Measurements from ENCODE around the gene DHRS12.
A peak's percentile ranks its signal among the peaks of the same experiment; 100 is the strongest.
"Not testable (repeated sequence)": the region's sequence is repeated elsewhere in the genome, so short reads cannot be mapped to it uniquely, and the experiment has no call there.

The DHRS12 gene

DNA sequence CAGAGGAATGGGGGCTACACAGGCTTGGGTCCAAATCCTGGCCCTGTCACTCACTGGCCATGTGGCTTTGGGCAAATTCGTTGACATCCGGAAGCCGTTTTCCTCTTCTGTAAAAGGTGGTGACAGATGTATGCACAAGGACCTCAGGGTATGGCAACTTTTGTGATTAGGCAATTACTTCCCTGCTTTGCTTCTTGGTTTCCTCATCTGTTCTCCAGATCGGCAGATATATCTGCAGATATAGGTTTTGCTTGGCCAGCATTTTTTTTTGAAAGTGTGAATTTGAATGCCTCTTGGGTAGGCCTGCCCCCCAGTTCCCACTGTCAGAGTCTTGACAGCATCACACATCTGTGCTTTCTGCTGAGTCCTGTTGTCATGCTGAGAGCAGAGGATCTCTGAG, 23.3 kb upstream of the DHRS12 start:
- DNase-seq: peak; percentile 71

DNA sequence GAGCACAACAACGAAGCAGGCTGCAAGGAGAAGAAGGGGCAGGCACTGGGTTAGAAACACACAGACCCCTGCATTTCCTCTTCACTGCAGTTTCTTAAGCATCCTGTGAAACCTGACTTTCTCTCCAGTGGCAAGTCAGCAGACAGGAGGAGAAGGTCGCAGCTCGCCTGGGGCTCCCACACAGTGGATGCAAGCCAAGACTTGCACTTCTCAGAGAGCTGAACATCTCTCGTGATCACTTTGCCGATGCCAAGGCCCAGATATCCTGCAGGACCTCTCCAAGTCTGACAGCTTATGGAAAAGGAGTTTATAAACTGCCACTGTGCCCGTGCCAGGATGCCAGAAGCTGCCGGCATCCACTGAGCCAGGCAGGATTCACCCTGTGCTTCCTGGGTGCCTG, 22.6 kb upstream of the DHRS12 start:
- DNase-seq: no peak

DNA sequence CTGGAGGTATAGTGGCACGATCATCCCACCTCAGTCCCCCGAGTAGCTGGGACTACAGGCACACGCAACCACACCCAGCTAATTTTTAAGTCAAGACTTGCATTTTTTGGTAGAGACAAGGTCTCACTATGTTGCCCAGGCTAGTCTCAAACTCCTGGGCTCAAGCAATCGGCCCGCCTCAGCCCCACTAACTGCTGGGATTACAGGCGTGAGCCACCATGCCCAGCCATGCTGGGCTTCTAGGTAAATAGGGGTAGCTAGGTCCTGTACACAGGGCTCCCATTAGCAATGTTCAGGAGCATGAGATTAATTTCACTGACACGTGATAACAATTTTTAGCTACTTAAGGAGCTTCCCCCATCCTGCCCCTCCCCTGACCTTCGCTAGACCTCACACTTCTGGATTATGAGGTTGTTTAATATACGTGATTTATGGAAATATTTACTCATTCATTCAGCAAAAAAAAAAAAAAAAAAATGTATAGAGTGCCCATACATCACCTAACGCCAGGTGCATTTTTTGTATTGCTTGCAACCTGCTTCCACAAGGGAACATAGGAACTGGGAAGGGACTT, 21.8 kb upstream of the DHRS12 start:
- no peak for DNase-seq

DNA sequence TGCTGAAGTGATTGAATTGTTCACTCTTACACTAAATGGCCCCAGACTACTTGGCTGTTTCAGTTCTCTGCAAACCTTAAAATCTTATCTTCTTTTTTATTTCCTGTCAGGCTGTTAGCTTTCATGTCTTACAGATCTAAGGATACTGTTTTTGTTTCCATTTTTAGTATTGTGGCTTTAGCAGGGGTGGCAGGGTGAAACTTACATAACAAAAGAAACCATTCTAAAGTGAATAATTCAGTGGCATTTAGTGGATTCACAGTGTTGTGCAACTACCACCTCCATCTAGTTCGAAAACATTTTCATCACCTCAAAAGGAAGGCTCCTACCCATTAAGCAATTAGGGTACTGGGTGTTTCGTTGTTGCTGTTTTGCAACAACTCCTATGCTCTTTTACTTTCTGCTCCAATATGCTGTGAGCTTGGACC, 21.2 kb upstream of the DHRS12 start:
- DNase-seq: peak; percentile 86

DNA sequence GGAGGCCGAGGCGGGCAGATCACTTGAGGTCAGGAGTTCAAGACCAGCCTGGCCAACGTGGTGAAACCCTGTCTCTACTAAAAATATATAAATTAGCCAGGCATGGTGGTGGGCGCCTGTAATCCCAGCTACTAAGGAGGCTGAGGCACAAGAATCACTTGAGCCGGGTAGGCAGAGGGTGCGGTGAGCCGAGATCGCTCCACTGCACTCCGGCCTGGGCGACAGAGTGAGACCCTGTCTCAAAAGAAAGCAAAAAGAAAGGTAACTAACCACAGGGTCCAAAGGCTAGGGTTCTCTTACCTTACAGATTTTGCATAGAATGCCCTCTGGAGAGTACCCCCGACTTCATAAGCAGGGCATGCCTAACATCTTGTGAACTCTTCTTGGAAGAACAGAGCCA, 20.7 kb upstream of the DHRS12 start:
- DNase-seq: not testable (repeated sequence)

DNA sequence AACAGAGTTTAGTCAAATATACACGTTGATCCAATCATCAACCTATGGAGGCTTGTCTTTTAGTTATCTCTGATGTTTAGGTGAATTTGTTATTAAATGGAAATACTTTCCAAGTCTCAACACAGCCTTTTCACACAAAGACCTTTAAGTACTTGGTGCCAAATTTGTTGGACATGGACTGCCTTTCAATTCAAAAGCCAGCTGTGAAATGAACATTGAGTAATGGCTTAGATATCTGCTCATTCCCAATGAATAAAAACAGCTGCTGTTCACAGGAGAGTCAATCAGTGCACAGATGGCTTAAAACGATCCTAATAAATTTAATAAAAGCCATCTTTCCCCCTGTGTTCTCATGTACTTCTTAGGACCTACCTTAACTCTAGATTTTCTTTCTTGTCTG, 19.9 kb upstream of the DHRS12 start:
- no peak for DNase-seq

DNA sequence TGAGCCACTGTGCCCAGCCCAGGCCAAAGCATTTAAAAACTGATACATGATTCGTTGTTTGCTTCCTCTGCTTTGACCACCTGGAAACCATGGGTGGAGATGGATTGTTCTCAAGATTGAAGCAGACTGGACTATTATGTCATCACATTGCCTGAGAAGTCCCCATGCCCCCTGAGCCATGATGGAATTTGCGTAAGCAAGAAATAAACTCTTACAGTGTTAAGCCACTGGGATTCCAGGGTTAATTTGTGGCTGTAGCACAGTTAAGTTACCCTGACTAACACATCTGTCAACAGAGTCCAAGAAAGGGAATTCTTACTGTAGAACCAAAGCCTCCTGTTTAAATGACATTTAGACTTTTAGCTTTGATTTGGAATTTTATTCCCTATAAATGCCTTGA, 19.4 kb upstream of the DHRS12 start:
- no peak for DNase-seq

DNA sequence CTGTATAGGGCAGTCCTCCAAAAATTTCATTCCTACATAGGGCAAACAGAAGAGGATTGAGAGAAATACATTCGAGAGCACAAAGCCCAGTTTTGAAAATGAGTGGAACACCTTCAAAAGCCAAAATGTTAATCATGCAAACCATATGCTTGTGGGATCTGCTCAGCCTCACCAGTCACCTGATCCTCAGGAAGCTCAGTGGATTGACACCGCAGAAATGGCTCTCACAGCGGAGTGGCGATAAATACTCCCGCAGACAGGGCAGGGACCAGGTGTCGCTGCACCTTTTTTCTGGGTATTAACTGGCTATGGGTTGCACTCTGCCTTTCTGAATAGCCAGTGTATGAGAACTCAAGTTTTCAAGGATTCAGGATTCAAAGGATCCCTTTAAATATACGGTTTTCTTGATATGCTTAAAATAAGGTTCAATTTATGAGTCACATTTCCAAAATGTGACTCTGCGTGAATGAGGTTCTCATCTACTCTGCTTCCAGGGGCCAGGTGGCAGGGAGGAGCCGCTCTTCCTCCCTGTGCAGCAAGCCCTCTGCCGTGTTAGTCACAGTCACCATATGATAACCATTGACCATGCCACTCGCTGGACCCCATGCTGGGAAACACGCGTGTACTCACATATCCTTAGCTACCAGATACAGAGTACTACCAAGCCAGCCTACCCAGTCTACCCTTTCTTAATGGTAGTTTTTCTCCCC, 18.3 kb upstream of the DHRS12 start:
- DNase-seq: no peak

DNA sequence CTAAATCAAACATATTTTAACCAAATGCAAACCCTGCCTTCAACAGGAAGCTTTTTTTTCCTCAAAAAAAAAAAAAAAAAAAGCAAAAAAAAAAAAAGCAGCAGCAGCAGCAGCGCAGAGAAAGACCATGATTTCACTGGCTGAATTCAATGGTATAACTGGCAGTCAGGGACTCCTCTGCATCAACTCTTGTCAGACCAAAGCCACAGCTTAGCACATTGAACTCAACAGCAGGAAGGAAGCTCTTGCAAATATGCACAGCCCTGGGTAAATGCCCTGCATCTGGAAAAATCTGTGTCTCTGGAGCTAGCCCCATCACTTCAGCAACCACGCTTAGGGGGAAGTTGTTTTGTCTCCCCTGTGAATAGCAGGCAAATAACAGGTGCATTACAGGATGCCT, 17.6 kb upstream of the DHRS12 start:
- peak; percentile 65 for DNase-seq

DNA sequence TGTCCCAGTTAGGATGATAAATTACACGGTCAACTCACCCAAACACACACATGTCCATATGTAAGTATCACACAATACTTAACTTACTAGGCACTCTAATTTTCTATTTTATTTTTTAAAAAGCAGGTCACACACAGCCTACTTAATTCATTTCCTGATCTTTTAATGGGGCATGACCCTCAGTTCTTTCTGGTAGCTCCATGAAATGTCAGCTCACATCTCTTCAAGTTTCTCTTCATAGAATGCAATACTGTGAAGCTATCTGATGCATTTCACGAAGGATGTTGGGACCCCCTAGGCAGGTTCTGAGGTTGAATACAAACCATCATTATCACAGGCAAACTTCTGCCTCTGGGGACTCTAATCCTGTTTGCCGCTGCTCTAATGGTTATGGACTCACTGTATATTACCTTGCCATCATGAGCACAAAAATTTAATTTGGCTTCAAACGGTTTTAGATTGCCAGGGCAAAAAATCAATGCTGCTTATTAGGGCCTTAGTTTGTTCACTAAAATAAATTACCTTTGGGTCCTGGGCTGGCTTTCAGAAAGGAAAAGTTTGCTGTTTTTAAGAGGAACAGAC, 16.1 kb upstream of the DHRS12 start:
- DNase-seq: no peak

DNA sequence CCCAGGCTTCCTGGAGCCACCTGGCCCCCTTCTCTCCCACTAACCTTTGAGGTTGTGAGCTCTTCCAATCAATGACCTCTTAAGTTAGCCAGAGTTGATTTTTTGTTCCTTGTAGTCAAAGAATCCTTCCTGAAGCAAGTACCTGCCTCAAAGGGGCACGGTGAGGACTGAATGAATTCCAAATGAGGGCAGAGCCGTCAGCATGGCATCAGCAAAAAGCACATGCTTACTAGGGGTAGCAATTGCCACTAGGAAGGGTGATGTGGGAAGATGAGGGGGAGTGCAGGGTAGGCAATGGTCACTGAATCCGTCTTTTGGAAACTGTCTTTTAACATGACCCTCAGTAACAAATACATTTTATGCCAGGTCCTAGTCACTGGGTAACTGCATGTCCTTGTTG, 15.6 kb upstream of the DHRS12 start:
- DNase-seq: no peak

DNA sequence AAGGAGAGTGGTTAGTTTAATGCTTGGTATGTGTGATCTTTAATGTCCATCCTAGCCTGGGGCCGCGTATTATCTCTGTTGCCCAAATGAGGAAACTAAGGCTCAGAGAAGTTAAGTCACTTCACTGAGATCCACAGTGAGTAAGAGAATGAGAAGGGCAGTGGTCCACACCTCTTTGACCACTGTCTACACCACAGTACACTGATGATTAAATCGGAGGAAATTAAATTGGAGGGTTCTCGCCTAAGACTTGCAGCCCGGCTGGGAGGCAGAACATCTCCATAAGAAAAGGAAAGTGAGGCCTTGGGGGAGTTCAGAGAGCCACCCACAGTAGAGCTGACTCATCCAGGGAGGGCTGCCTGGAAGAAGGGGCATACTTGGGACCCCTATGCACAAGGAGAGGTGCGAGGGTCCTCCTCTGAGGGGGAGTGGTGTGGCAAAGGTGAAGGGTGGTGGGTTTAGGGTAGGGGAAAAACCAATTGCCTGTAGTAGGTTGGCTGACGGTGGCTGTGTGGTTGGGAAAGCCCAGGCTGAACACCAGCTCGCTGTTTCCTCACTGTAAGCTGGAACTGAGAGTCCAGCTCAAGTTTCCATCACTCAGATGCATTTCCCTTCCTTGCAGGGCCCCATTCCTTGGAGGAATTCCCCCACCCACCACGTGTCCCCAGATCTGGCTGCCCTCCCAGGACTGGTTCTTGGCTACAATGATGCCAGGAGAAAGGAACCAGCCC, 15.0 kb upstream of the DHRS12 start:
- no peak for DNase-seq

DNA sequence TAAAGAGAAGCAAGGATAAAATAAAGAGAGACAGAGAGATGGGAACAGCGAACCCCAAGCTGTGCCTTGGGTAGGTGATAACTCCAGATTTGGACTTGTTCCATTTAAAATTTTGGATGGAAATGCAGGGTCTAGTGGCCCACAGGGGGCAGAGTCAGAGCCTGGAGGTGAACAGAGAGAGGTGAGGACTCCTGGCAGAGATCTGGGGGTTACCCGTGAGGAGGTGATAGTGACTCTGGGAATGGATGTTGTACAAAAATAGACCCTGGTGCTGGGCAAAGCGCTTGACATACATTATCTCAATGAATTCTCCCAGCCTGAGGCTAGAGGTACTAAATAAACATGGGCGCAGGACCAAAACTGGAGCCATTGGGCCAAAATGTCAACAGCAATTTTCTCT, 14.3 kb upstream of the DHRS12 start:
- DNase-seq: no peak

DNA sequence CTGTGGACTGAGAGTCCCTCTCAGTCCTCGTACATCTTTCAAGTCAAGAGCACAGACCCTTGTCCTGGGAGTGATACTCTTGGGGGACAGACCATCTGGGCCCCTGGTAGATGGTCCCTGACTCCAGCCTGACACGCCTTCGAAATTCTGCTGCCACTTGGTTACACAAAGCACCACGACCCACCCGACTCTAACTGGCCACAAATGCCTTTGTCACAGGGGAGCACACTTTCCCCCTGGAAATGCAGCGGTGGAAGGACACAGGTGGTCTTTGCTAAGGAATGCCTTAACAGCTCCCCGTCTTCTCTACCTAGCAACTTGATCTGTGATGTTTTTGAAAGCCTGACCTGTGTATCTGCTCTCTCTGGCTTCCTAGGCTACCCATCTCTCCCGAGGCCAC, 13.8 kb upstream of the DHRS12 start:
- DNase-seq: no peak

DNA sequence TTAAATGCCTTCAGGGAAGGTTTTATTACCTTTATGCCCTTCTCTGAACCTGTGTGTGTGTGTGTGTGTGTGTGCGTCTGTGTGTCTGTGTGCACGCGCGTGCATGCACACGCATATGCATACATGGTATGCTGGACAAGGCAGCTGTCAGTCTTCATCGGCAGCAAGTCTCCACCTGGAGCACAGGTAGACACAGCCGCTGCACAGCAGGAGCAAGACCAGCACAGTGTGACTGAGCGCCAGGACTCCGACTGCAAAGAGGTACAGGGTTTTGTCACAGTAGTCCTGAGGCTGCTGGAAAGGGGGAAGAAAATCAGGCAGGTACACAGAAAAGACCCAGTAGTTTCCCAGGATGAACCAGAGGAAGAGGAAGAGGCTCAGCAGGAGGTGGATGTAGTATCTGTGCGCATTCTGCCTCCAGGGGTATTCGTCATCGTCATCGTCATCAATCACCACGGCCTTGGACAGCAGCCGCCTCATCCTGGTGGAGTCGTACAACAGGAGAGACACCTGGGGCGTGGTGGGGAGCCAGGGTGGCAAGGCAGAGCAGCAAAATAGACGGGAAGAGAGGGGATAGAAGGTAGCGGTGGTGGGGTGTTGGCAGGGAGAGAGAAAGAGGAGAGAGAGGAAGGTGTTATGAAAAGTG, 12.8 kb upstream of the DHRS12 start:
- no peak for DNase-seq

DNA sequence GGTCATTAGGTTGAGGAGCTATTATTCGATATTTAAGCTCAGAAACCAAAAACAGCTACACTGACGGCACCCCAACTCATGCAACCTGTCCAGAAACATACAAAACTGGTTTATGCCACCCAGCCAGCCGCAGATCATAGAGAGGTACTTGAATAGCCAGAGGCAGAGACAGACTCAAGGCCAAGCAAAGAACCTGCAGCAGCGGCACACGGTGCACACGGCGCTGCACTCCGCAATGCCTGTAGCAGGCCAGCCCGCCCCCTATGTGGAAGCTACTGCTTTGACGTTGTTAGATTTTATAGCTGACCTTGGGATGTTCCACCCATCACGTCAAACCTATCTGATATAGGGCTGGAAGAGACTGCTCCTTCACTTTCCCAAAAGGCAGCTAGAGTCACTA, 11.9 kb upstream of the DHRS12 start:
- DNase-seq: no peak

DNA sequence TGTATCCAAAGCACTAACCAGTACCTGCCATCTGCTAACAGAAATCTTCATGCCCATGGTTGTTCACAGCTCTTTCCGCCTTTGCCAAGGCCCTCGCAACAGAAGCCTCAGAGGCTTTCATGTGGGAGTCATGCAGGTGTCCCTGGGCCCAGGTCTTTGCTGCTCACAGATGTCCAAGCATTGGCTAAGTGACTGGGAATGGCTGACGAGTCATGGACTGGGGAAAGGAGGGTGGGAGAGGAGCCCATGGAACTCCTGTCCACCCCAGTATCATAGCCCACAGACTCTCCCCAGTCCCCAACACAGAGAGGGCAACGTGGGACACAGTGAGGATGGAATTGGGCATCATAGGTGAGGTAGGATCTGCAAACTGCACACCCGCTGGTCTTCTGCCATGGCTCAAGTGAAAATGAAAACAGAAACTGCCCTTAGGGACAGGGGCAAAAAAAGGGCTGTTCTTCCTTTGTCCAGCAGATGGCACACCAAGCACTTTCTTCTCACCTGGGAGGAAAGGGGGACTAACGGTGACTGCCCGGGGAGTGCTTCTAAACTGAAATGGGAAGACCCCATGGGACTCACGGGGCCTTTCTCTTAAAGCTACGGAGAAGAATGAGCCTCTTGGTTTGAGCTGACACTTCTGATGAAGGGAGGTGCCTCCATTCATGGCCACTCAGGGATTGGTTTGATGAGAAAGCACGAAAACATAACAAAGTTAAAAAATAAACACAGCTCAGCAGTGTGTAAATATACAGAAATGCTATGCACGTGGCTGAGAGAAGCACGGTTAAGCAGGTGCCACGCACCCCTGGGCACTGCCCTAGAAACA, 11.1 kb upstream of the DHRS12 start:
- peak; percentile 85 for DNase-seq

DNA sequence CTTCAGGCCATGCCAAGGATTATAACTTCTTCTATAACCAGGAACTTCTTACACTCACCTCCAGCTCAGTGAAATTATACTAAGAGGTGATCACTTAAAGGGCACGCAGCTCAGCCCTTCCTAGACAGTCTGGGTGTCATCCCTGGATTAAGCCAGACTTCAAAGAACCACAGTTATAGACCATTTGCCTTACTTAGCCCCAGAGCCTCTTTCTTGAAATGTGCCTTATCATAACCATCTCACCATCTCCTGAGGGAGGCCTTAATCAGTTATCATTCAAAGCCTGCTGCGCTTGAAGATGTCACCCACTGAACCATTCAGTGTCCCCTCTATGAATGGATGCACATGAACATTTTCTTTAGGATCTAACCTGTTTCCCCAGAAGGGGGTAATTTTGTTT, 10.1 kb upstream of the DHRS12 start:
- no peak for DNase-seq

DNA sequence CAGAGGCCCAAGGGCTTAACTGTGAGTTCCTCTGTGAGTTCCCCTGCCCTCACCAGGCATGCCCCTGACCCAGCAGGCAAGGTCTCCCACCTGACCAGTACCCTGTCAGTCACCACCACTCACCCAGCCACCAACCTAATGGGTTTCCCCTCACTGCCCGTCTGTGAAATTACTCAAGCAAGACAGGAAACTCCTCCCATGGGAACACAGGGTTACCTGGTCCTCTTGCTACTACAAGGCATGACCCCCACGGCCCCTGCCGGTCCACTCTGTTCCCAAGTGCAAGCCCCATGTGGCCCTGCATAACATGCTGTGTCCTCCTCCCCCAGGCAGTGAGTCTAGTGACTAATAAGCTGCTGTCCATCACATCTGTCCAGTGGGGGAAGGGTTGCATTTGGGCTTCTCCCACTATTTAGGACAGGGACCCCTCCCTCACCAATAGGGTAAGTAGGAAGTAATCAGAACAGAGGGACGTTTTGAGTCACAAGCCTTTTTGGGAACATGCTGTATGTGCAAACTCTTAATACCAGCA, 8.0 kb upstream of the DHRS12 start:
- DNase-seq: no peak

DNA sequence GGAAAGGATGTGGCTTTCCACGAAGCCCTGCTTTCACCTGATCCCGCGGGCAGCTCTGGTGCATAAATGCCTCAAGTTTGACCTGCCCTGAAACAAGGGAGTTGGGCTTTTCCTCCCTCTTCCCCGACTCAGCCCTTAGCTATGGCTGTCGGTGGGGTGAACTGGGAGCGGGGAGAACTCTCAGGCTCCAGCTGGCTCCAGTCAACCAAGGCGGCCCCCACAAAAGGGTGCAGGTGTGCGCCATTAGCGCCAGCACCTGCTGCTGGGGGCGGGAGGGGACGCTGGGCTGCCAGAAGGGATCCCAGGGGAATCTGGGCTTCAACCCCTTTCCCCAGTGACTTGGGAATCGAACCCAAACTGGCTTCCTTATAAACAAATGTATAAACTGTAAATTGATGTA, 7.1 kb upstream of the DHRS12 start:
- no peak for DNase-seq

DNA sequence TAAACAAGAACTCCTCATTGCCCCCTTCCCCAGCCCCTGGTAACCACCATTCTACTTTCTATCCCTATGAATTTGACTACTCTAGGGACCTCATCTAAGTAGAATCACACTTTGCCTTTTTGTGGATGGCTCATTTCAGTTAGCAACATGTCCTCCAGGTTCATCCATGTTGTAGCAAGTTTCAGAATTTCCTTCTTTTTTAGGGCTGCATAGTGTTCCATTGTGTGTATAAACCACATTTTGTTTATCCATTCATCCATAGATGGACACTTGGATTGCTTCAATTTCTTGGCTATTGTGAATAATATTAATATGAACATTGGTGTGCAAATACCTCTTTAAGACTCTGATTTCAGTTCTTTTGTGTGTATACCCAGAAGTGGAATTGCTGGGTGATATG, 4.8 kb upstream of the DHRS12 start:
- no peak for DNase-seq

DNA sequence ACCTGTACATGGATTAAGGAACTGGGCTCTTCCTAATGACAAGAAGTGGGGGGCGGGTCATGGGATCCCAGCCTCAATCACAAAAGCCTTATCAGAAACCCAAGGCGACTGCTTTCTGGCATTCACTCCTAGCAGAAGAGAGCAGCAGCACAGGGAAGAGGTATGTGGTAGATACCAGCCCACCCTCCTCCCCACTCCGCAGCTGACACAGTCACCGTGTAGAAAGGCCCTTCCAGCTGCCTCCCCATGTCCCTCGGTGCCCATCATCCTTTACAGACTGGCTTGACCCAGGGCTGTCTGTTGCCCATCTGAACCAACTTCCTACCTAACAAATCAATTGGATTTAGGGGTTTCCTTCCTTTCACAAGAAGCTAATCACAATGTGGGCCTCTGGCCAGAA, 3.1 kb upstream of the DHRS12 start:
- no peak for DNase-seq
